Measurements from ENCODE around the gene ZBTB20. TPM values are rescaled to one million over a fixed set of nuclear protein-coding genes. Genes with fewer than 3 reads are reported as not detected.

ZBTB20 gene
- total and polyA plus RNA-seq, 4 donors = 0.88 to 83.2 (median 20.4) TPM

- Histone ChIP-seq H3K9ac (ENCODE audit: low read depth in 1 of 2, low read length in 2 of 2) (no peak overlapping the region), H3K4me1 (ENCODE audit: control insufficient read depth in 4 of 4, insufficient read depth in 4 of 4, low read length in 3 of 4) (peaks cover 0 to 1% (median 0%) of the 10 kb centered on the region in 4 donors), H3K27me3 (ENCODE audit: control insufficient read depth in 4 of 4, insufficient read depth in 4 of 4, low read length in 3 of 4) (no peaks in the 10 kb centered on the region), H3K36me3 (ENCODE audit: control insufficient read depth in 4 of 4, insufficient read depth in 3 of 4, low read depth in 1 of 4, low read length in 3 of 4) (peaks cover 0 to 3% (median 0%) of the 10 kb centered on the region in 4 donors), H3K4me3 (ENCODE audit: low read depth in 1 of 3, low read length in 3 of 3) (no peak overlapping the region), H3K27ac (ENCODE audit: low read depth in 1 of 2, low read length in 2 of 2) (no peak overlapping the region), H3K9me3 (ENCODE audit: control insufficient read depth in 4 of 4, low read length in 3 of 4) (no peaks in the 10 kb centered on the region)
- no peak for TF ChIP-seq HNF4A (conservative IDR thresholded peaks at IDR 0.05)
- TF ChIP-seq FOXA1 (IDR thresholded peaks at IDR 0.05) = no peak
- DNase-seq (ENCODE audit: low spot score) = no peak
- 69% methylated on average over 3 of the region's 3 CpGs for WGBS
Measured at GRCh38 chr3:114666623-114667022, 480.5 kb downstream of the ZBTB20 start.

DNA sequence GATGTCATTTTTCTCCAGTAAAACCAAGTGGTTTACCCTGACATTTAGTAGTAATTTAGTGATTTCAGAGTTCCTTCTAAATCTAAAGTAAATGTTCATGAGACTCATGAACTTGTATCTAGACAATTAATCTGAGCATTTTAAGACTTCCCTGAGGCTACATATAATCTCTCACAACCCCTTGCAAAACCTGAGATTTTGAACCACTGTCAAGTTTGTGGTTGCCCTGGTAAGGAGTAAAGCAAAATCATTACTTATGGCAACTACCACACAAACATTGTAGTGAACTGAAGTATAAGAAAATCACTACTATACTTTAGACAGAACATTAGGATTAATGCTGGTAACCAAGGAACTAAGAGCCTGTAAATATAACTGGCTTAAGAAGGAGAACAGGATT is 483.1 kb downstream of the ZBTB20 start:
- no peak for DNase-seq (ENCODE audit: low spot score)
- Histone ChIP-seq H3K9ac (ENCODE audit: low read depth in 1 of 2, low read length in 2 of 2) (no peak overlapping the region), H3K4me3 (ENCODE audit: low read depth in 1 of 3, low read length in 3 of 3) (no peak overlapping the region), H3K27ac (ENCODE audit: low read depth in 1 of 2, low read length in 2 of 2) (no peak overlapping the region), H3K9me3 (ENCODE audit: control insufficient read depth in 4 of 4, low read length in 3 of 4) (no peaks in the 10 kb centered on the region), H3K27me3 (ENCODE audit: control insufficient read depth in 4 of 4, insufficient read depth in 4 of 4, low read length in 3 of 4) (no peaks in the 10 kb centered on the region), H3K4me1 (ENCODE audit: control insufficient read depth in 4 of 4, insufficient read depth in 4 of 4, low read length in 3 of 4) (peaks cover 7 to 17% (median 9%) of the 10 kb centered on the region in 4 donors), H3K36me3 (ENCODE audit: control insufficient read depth in 4 of 4, insufficient read depth in 3 of 4, low read depth in 1 of 4, low read length in 3 of 4) (peaks cover 0 to 3% (median 0%) of the 10 kb centered on the region in 4 donors)
- TF ChIP-seq JUND (IDR thresholded peaks at IDR 0.05) = no peak
- no peak for TF ChIP-seq YY1 (IDR thresholded peaks at IDR 0.05)
- no peak for TF ChIP-seq HNF4G (IDR thresholded peaks at IDR 0.05)
- TF ChIP-seq, protein P1, sequence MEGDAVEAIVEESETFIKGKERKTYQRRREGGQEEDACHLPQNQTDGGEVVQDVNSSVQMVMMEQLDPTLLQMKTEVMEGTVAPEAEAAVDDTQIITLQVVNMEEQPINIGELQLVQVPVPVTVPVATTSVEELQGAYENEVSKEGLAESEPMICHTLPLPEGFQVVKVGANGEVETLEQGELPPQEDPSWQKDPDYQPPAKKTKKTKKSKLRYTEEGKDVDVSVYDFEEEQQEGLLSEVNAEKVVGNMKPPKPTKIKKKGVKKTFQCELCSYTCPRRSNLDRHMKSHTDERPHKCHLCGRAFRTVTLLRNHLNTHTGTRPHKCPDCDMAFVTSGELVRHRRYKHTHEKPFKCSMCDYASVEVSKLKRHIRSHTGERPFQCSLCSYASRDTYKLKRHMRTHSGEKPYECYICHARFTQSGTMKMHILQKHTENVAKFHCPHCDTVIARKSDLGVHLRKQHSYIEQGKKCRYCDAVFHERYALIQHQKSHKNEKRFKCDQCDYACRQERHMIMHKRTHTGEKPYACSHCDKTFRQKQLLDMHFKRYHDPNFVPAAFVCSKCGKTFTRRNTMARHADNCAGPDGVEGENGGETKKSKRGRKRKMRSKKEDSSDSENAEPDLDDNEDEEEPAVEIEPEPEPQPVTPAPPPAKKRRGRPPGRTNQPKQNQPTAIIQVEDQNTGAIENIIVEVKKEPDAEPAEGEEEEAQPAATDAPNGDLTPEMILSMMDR (IDR thresholded peaks at IDR 0.05; ENCODE audit: low read depth, low read length, missing input control) = no peak
- no peak for TF ChIP-seq RXRA (IDR thresholded peaks at IDR 0.05)
- no peak for TF ChIP-seq NR2F2 (IDR thresholded peaks at IDR 0.05)
- no peak for TF ChIP-seq MAX (IDR thresholded peaks at IDR 0.05)
- no peak for TF ChIP-seq HNF4A (conservative IDR thresholded peaks at IDR 0.05)
- no peak for TF ChIP-seq ATF3 (IDR thresholded peaks at IDR 0.05)
- no peak for TF ChIP-seq SP1 (IDR thresholded peaks at IDR 0.05)
- TF ChIP-seq GABPA (IDR thresholded peaks at IDR 0.05 in 1 of 2, conservative IDR thresholded peaks at IDR 0.05 in 1 of 2) = no peak
- TF ChIP-seq, protein P2, sequence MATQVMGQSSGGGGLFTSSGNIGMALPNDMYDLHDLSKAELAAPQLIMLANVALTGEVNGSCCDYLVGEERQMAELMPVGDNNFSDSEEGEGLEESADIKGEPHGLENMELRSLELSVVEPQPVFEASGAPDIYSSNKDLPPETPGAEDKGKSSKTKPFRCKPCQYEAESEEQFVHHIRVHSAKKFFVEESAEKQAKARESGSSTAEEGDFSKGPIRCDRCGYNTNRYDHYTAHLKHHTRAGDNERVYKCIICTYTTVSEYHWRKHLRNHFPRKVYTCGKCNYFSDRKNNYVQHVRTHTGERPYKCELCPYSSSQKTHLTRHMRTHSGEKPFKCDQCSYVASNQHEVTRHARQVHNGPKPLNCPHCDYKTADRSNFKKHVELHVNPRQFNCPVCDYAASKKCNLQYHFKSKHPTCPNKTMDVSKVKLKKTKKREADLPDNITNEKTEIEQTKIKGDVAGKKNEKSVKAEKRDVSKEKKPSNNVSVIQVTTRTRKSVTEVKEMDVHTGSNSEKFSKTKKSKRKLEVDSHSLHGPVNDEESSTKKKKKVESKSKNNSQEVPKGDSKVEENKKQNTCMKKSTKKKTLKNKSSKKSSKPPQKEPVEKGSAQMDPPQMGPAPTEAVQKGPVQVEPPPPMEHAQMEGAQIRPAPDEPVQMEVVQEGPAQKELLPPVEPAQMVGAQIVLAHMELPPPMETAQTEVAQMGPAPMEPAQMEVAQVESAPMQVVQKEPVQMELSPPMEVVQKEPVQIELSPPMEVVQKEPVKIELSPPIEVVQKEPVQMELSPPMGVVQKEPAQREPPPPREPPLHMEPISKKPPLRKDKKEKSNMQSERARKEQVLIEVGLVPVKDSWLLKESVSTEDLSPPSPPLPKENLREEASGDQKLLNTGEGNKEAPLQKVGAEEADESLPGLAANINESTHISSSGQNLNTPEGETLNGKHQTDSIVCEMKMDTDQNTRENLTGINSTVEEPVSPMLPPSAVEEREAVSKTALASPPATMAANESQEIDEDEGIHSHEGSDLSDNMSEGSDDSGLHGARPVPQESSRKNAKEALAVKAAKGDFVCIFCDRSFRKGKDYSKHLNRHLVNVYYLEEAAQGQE (IDR thresholded peaks at IDR 0.05) = no peak
- TF ChIP-seq TAF1 (conservative IDR thresholded peaks at IDR 0.05) = no peak
- no peak for TF ChIP-seq FOXA1 (IDR thresholded peaks at IDR 0.05)
- TF ChIP-seq EGR1 (IDR thresholded peaks at IDR 0.05; ENCODE audit: low read depth in 2 of 2) = no peak
- TF ChIP-seq, protein P3, sequence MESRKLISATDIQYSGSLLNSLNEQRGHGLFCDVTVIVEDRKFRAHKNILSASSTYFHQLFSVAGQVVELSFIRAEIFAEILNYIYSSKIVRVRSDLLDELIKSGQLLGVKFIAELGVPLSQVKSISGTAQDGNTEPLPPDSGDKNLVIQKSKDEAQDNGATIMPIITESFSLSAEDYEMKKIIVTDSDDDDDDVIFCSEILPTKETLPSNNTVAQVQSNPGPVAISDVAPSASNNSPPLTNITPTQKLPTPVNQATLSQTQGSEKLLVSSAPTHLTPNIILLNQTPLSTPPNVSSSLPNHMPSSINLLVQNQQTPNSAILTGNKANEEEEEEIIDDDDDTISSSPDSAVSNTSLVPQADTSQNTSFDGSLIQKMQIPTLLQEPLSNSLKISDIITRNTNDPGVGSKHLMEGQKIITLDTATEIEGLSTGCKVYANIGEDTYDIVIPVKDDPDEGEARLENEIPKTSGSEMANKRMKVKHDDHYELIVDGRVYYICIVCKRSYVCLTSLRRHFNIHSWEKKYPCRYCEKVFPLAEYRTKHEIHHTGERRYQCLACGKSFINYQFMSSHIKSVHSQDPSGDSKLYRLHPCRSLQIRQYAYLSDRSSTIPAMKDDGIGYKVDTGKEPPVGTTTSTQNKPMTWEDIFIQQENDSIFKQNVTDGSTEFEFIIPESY (IDR thresholded peaks at IDR 0.05) = no peak

All from liver (tissue), 9 donors.